ENCODE data around the gene GABARAPL1. TPM values are rescaled to one million over a fixed set of nuclear protein-coding genes. Genes with fewer than 3 reads are reported as not detected.

The GABARAPL1 gene
- total RNA-seq, 1 donor from 2014 or later: 133 TPM

GRCh38 chr12:10170216-10170615 is 42.5 kb upstream of the GABARAPL1 start:
- no peak overlapping the region for H3K4me3 Mint-ChIP-seq (ENCODE audit: unreplicated experiment)
- H3K9me3 Mint-ChIP-seq (ENCODE audit: unreplicated experiment): no peaks in the 10 kb centered on the region
- no peak overlapping the region for H3K27ac Mint-ChIP-seq (ENCODE audit: unreplicated experiment)
- TF ChIP-seq, protein P1, sequence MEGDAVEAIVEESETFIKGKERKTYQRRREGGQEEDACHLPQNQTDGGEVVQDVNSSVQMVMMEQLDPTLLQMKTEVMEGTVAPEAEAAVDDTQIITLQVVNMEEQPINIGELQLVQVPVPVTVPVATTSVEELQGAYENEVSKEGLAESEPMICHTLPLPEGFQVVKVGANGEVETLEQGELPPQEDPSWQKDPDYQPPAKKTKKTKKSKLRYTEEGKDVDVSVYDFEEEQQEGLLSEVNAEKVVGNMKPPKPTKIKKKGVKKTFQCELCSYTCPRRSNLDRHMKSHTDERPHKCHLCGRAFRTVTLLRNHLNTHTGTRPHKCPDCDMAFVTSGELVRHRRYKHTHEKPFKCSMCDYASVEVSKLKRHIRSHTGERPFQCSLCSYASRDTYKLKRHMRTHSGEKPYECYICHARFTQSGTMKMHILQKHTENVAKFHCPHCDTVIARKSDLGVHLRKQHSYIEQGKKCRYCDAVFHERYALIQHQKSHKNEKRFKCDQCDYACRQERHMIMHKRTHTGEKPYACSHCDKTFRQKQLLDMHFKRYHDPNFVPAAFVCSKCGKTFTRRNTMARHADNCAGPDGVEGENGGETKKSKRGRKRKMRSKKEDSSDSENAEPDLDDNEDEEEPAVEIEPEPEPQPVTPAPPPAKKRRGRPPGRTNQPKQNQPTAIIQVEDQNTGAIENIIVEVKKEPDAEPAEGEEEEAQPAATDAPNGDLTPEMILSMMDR (IDR thresholded peaks at IDR 0.05; ENCODE audit: unreplicated experiment): no peak
- no peaks in the 10 kb centered on the region for H3K4me1 Mint-ChIP-seq (ENCODE audit: unreplicated experiment)
- no peaks in the 10 kb centered on the region for H3K36me3 Mint-ChIP-seq (ENCODE audit: low read depth, unreplicated experiment)
- no peak for DNase-seq (ENCODE audit: low spot score)
- H3K27me3 Mint-ChIP-seq (ENCODE audit: unreplicated experiment): no peaks in the 10 kb centered on the region

- TF ChIP-seq, protein P1 (IDR thresholded peaks at IDR 0.05; ENCODE audit: unreplicated experiment): no peak
- Mint-ChIP-seq H3K27me3 (ENCODE audit: unreplicated experiment) (no peaks in the 10 kb centered on the region), H3K27ac (ENCODE audit: unreplicated experiment) (no peak within 1 kb of the TSS), H3K4me3 (ENCODE audit: unreplicated experiment) (no peak within 1 kb of the TSS), H3K4me1 (ENCODE audit: unreplicated experiment) (no peaks in the 10 kb centered on the region), H3K36me3 (ENCODE audit: low read depth, unreplicated experiment) (no peaks in the 10 kb centered on the region), H3K9me3 (ENCODE audit: unreplicated experiment) (no peaks in the 10 kb centered on the region)
- no peak for DNase-seq (ENCODE audit: low spot score)
Observed at GRCh38 chr12:10171973-10172728, 40.5 kb upstream of the GABARAPL1 start, which contains the start of gene OLR1. Gene OLR1 (minus strand): TSS chr12:10172132. CDS start chr12:10172077, 55 bp downstream.

- no peaks in the 10 kb centered on the region for H3K9me3 Mint-ChIP-seq (ENCODE audit: unreplicated experiment)
- H3K4me3 Mint-ChIP-seq (ENCODE audit: unreplicated experiment): no peak overlapping the region
- no peaks in the 10 kb centered on the region for H3K36me3 Mint-ChIP-seq (ENCODE audit: low read depth, unreplicated experiment)
- H3K4me1 Mint-ChIP-seq (ENCODE audit: unreplicated experiment): peaks cover 7% of the 10 kb centered on the region
- no peak overlapping the region for H3K27ac Mint-ChIP-seq (ENCODE audit: unreplicated experiment)
- TF ChIP-seq, protein P1 (IDR thresholded peaks at IDR 0.05; ENCODE audit: unreplicated experiment): no peak
- no peak for DNase-seq (ENCODE audit: low spot score)
- H3K27me3 Mint-ChIP-seq (ENCODE audit: unreplicated experiment): peaks cover 2% of the 10 kb centered on the region
Observed at GRCh38 chr12:10174986-10175614, 37.6 kb upstream of the GABARAPL1 start.

- no peak for DNase-seq (ENCODE audit: low spot score)
- H3K27me3 Mint-ChIP-seq (ENCODE audit: unreplicated experiment): peaks cover 2% of the 10 kb centered on the region
- H3K4me3 Mint-ChIP-seq (ENCODE audit: unreplicated experiment): no peak overlapping the region
- no peak overlapping the region for H3K27ac Mint-ChIP-seq (ENCODE audit: unreplicated experiment)
- H3K36me3 Mint-ChIP-seq (ENCODE audit: low read depth, unreplicated experiment): no peaks in the 10 kb centered on the region
- no peaks in the 10 kb centered on the region for H3K9me3 Mint-ChIP-seq (ENCODE audit: unreplicated experiment)
- TF ChIP-seq, protein P1 (IDR thresholded peaks at IDR 0.05; ENCODE audit: unreplicated experiment): no peak
- H3K4me1 Mint-ChIP-seq (ENCODE audit: unreplicated experiment): peaks cover 7% of the 10 kb centered on the region
Observed at GRCh38 chr12:10175846-10176636, 36.6 kb upstream of the GABARAPL1 start.
